Lower lobe of right lung (tissue), 2 donors: ENCODE data around the gene SDHD. TPM values are rescaled to one million over a fixed set of nuclear protein-coding genes. Genes with fewer than 3 reads are reported as not detected.

Experiments
- ATAC-seq, 2 donors: fragments of 200-7000 bp; cut with Tn5 transposase; one replicate each; pipeline ENCODE4 v1.9.1; 2020 to 2022; ENCODE audit warnings: mild to moderate bottlenecking in 2 of 2, moderate library complexity in 2 of 2
- DNase-seq: peaks from one replicate; pipeline ENCODE4 v3.0.0-alpha.2; 2020
- H3K27ac ChIP-seq: fragments of 200-600 bp; one replicate; pipeline ENCODE4 v1.8.0; 2022
- H3K27me3 ChIP-seq: fragments of 200-600 bp; one replicate; pipeline ENCODE4 v1.8.0; 2022; ENCODE audit warnings: low read depth
- H3K36me3 ChIP-seq: fragments of 200-600 bp; one replicate; pipeline ENCODE4 v1.8.0; 2022; ENCODE audit warnings: mild to moderate bottlenecking
- H3K4me1 ChIP-seq: fragments of 200-600 bp; one replicate; pipeline ENCODE4 v1.8.0; 2022
- H3K4me3 ChIP-seq: fragments of 200-600 bp; one replicate; pipeline ENCODE4 v1.8.0; 2022; ENCODE audit warnings: mild to moderate bottlenecking
- H3K9me3 ChIP-seq: fragments of 200-600 bp; one replicate; pipeline ENCODE4 v1.8.0; 2022
- intact Hi-C: fragments of 100-400 bp; cut with DNase I; formaldehyde crosslinking; loops from one replicate; pipeline ENCODE4 v1.11.0; 2022
- total RNA-seq: library from RNA; stranded (reverse); fragmentation: NEBNext Ultra II Directional; extraction: Animal tissue kit (Norgen Biotek cat#: 25700); gene quantifications from one replicate; pipeline ENCODE4 v1.2.1, GENCODE V29; 2021
- TF ChIP-seq, protein P1 (sequence below): fragments of 200-600 bp; IDR thresholded peaks from one replicate; pipeline ENCODE4 v1.8.0; 2022; ENCODE audit warnings: antibody characterized with exemption, mild to moderate bottlenecking
- donor health status: DM: no; HTN: yes; CAD: no; lungs with severe emphysema.

SDHD gene
- total RNA-seq, 1 donor from 2014 or later: 91.2 TPM

- DNase-seq (no peak), ATAC-seq (no peak)
- Histone ChIP-seq H3K9me3 (no peaks in the 10 kb centered on the region), H3K4me1 (no peaks in the 10 kb centered on the region), H3K27ac (no peak overlapping the region), H3K4me3 (no peak overlapping the region), H3K36me3 (no peaks in the 10 kb centered on the region), H3K27me3 (no peaks in the 10 kb centered on the region)
- intact Hi-C loops: no loop called here
- TF ChIP-seq, protein P1, sequence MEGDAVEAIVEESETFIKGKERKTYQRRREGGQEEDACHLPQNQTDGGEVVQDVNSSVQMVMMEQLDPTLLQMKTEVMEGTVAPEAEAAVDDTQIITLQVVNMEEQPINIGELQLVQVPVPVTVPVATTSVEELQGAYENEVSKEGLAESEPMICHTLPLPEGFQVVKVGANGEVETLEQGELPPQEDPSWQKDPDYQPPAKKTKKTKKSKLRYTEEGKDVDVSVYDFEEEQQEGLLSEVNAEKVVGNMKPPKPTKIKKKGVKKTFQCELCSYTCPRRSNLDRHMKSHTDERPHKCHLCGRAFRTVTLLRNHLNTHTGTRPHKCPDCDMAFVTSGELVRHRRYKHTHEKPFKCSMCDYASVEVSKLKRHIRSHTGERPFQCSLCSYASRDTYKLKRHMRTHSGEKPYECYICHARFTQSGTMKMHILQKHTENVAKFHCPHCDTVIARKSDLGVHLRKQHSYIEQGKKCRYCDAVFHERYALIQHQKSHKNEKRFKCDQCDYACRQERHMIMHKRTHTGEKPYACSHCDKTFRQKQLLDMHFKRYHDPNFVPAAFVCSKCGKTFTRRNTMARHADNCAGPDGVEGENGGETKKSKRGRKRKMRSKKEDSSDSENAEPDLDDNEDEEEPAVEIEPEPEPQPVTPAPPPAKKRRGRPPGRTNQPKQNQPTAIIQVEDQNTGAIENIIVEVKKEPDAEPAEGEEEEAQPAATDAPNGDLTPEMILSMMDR: no peak
These were observed 40.4 kb downstream of the SDHD start for GRCh38 chr11:112127056-112127455.

- no peaks in the 10 kb centered on the region for H3K27me3 ChIP-seq
- H3K27ac ChIP-seq: no peak overlapping the region
- intact Hi-C loops: no loop called here
- no peak for DNase-seq
- ATAC-seq: no peak
- TF ChIP-seq, protein P1: no peak
- H3K9me3 ChIP-seq: no peaks in the 10 kb centered on the region
- H3K4me1 ChIP-seq: no peaks in the 10 kb centered on the region
- H3K4me3 ChIP-seq: no peak overlapping the region
- no peaks in the 10 kb centered on the region for H3K36me3 ChIP-seq
These were observed 41.9 kb downstream of the SDHD start for GRCh38 chr11:112128483-112129121.

GRCh38 chr11:112129656-112130055 lies 43.0 kb downstream of the SDHD start:
- TF ChIP-seq, protein P1: no peak
- Histone ChIP-seq H3K4me3 (no peak overlapping the region), H3K9me3 (no peaks in the 10 kb centered on the region), H3K4me1 (no peaks in the 10 kb centered on the region), H3K27me3 (no peaks in the 10 kb centered on the region), H3K27ac (no peak overlapping the region), H3K36me3 (no peaks in the 10 kb centered on the region)
- ATAC-seq: peak; percentile 62 to 74
- no peak for DNase-seq
- intact Hi-C loops: no loop called here

DNA sequence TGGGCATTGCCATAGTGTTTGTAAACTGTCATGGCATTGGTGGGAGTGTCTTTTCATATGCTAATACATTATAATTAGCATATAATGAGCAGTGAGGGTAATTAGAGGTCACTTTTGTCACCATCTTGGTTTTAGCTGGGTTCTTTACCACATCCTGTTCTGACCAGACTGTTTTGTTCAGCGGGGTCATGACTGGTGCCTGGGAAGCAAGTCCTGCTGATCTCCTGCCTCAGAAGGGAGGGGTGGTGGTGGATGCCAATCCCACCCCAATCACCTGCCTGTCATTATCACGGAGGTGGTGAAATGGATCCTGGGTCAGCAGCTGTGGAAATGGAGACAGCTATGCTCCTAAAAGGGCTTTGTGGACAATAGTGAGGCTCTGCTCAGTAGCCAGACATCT lies 46.1 kb downstream of the SDHD start:
- TF ChIP-seq, protein P1: no peak
- Histone ChIP-seq H3K27ac (no peak overlapping the region), H3K4me3 (no peak overlapping the region), H3K27me3 (no peaks in the 10 kb centered on the region), H3K4me1 (no peaks in the 10 kb centered on the region), H3K36me3 (no peaks in the 10 kb centered on the region), H3K9me3 (no peaks in the 10 kb centered on the region)
- DNase-seq (no peak), ATAC-seq (no peak)
- intact Hi-C loops: no loop called here

DNA sequence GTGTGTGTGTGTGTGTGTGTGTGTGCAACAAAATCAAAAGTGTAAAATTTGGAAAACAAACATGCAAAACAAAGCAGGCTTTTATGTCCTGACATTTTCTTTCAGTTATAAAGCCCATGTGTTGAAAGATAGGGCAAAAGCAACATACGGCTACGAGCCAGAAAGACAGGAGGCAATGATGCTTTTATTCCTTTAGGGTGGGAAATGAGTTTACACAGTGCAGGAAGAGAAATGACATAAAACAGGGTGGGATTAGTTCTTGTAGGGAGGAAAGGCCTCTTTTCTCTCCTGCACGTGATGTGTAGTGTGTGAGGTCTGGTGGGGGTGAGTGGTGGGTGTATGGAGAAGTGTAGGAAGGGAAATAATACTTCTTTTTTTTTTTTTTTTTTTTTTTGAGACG lies 47.8 kb downstream of the SDHD start:
- Histone ChIP-seq H3K27me3 (no peaks in the 10 kb centered on the region), H3K9me3 (no peaks in the 10 kb centered on the region), H3K4me3 (no peak overlapping the region), H3K36me3 (no peaks in the 10 kb centered on the region), H3K4me1 (no peaks in the 10 kb centered on the region), H3K27ac (no peak overlapping the region)
- intact Hi-C loops: no loop called here
- no peak for ATAC-seq
- DNase-seq: no peak
- TF ChIP-seq, protein P1: no peak
